K562 (cell line): Measurements from ENCODE around the gene AGPAT1.

Experiments used
- CHD2 ChIP-seq: IDR thresholded peaks from 2 replicates; pipeline ENCODE4 v1.6.1; 2011; ENCODE audit warnings: low read depth, low read length
- MYC ChIP-seq, 2 experiments: fragments of 250-450 bp in 1 of 2; sonication (Bioruptor Pico) in 1 of 2; IDR thresholded peaks; 2 replicates each; pipeline versions ENCODE4 v1.5.1 to v1.6.1; 2012 to 2021; ENCODE audit warnings: low read depth in 2 of 2, borderline replicate concordance in 1 of 2, improper control_type of control experiment in 1 of 2, low read length in 1 of 2, mild to moderate bottlenecking in 1 of 2, moderate library complexity in 1 of 2
- NFE2L1 ChIP-seq: fragments of 450-650 bp; IDR thresholded peaks from 2 replicates; pipeline ENCODE4 v1.6.1; 2016; ENCODE audit warnings: missing genetic modification characterization, low read depth, mild to moderate bottlenecking, missing compliant biosample characterization, moderate library complexity, borderline replicate concordance
- PHF20 ChIP-seq: fragments of 450-650 bp; IDR thresholded peaks from 2 replicates; pipeline ENCODE4 v1.6.1; 2018; ENCODE audit not compliant: partially characterized antibody
- POLR2A ChIP-seq: fragments of 450-650 bp; conservative IDR thresholded peaks from 2 replicates; pipeline ENCODE4 v1.6.1; 2016
- RCOR1 ChIP-seq, 2 experiments: IDR thresholded peaks; 2 replicates each; pipeline ENCODE4 v1.6.1; 2012; ENCODE audit warnings: low read depth in 2 of 2, low read length in 2 of 2, borderline replicate concordance in 1 of 2, improper control_type of control experiment in 1 of 2
- SMARCE1 ChIP-seq: fragments of 450-650 bp; IDR thresholded peaks from 2 replicates; pipeline ENCODE4 v1.7.1; 2016; ENCODE audit warnings: mild to moderate bottlenecking
- SNRNP70 ChIP-seq: fragments of 200-400 bp; formaldehyde crosslinking; optimal IDR thresholded peaks from 2 replicates; pipeline ENCODE3; 2017; ENCODE audit warnings: low read depth, low read length
- SREBF1 ChIP-seq: fragments of 150-350 bp; IDR thresholded peaks from 2 replicates; pipeline ENCODE4 v1.6.1; 2014; ENCODE audit warnings: antibody characterized with exemption, low read depth, low read length, borderline replicate concordance
- ZNF324 ChIP-seq: fragments of 250-450 bp; sonication (Bioruptor Pico); IDR thresholded peaks from 2 replicates; pipeline ENCODE4 v1.4.0; 2020; ENCODE audit warnings: mild to moderate bottlenecking
- ZNF76 ChIP-seq: fragments of 250-450 bp; sonication (Bioruptor Pico); IDR thresholded peaks from 2 replicates; pipeline ENCODE4 v1.4.0; 2020; ENCODE audit warnings: mild to moderate bottlenecking, moderate library complexity, borderline replicate concordance
- TF ChIP-seq, protein P1 (sequence below): sonication (generic); formaldehyde crosslinking; IDR thresholded peaks from 2 replicates; pipeline ENCODE4 v1.8.1; 2023; ENCODE audit warnings: mild to moderate bottlenecking, missing genetic modification reagents
- TF ChIP-seq, protein P2 (sequence below), 3 experiments: IDR thresholded peaks in 2 of 3; conservative IDR thresholded peaks in 1 of 3; 2 replicates each; pipeline ENCODE4 v1.5.1; 2011 to 2012; ENCODE audit warnings: low read length in 3 of 3, mild to moderate bottlenecking in 3 of 3, control low read depth in 2 of 3, improper control_type of control experiment in 1 of 3, inconsistent platforms in 1 of 3, low read depth in 1 of 3, mixed read lengths in 1 of 3, moderate library complexity in 1 of 3; ENCODE audit not compliant: insufficient read depth in 2 of 3

DNA sequence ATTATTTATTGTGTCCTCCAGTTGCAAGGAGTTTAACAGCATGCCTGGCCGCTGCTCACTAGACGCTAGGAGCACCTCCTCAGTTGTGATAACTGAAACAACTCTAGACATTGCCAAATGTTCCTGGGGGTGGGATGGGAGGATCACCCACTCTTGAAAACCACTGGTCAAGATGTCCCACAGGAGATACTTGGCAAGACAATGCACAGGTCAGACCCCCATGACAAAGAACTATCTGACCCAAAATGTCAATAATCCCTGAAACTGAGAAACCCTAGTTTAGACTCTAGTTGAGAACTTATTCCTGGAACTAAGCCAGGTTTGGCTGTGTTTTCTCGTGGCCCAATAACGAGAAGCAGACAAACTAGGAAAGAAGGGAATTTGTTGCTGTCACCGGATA lies 36.3 kb downstream of the AGPAT1 start:
- no peak for TF ChIP-seq POLR2A
- TF ChIP-seq SMARCE1 = no peak
- no peak for TF ChIP-seq SREBF1
- TF ChIP-seq ZNF324 = no peak
- TF ChIP-seq, protein P1, sequence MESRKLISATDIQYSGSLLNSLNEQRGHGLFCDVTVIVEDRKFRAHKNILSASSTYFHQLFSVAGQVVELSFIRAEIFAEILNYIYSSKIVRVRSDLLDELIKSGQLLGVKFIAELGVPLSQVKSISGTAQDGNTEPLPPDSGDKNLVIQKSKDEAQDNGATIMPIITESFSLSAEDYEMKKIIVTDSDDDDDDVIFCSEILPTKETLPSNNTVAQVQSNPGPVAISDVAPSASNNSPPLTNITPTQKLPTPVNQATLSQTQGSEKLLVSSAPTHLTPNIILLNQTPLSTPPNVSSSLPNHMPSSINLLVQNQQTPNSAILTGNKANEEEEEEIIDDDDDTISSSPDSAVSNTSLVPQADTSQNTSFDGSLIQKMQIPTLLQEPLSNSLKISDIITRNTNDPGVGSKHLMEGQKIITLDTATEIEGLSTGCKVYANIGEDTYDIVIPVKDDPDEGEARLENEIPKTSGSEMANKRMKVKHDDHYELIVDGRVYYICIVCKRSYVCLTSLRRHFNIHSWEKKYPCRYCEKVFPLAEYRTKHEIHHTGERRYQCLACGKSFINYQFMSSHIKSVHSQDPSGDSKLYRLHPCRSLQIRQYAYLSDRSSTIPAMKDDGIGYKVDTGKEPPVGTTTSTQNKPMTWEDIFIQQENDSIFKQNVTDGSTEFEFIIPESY (CRISPR knock-in tag) = no peak
- TF ChIP-seq SNRNP70 = no peak
- TF ChIP-seq NFE2L1 (tag) = no peak
- TF ChIP-seq ZNF76 (CRISPR knock-in tag) = no peak
- no peak for TF ChIP-seq CHD2
- TF ChIP-seq MYC (IDR thresholded peaks at IDR 0.05; ENCODE audit: low read depth, low read length) = no peak
- TF ChIP-seq MYC (CRISPR knock-in tag; IDR thresholded peaks at IDR 0.05; ENCODE audit: borderline replicate concordance, low read depth) = no peak
- TF ChIP-seq PHF20 = no peak
- TF ChIP-seq, protein P2, sequence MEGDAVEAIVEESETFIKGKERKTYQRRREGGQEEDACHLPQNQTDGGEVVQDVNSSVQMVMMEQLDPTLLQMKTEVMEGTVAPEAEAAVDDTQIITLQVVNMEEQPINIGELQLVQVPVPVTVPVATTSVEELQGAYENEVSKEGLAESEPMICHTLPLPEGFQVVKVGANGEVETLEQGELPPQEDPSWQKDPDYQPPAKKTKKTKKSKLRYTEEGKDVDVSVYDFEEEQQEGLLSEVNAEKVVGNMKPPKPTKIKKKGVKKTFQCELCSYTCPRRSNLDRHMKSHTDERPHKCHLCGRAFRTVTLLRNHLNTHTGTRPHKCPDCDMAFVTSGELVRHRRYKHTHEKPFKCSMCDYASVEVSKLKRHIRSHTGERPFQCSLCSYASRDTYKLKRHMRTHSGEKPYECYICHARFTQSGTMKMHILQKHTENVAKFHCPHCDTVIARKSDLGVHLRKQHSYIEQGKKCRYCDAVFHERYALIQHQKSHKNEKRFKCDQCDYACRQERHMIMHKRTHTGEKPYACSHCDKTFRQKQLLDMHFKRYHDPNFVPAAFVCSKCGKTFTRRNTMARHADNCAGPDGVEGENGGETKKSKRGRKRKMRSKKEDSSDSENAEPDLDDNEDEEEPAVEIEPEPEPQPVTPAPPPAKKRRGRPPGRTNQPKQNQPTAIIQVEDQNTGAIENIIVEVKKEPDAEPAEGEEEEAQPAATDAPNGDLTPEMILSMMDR (IDR thresholded peaks at IDR 0.05 in 2 of 3, conservative IDR thresholded peaks at IDR 0.05 in 1 of 3; ENCODE audit: insufficient read depth in 2 of 3, low read depth in 1 of 3, low read length in 3 of 3) = no peak
- no peak for TF ChIP-seq RCOR1 (IDR thresholded peaks at IDR 0.05; ENCODE audit: borderline replicate concordance in 1 of 2, low read depth in 2 of 2, low read length in 2 of 2)
